HepG2 (cell line): Measurements from ENCODE around the gene JAG1. TPM values are rescaled to one million over a fixed set of nuclear protein-coding genes. Genes with fewer than 3 reads are reported as not detected.
A peak's percentile ranks its signal among the peaks of the same experiment; 100 is the strongest.

Experiments used
- ARNT2 ChIP-seq: sonication (generic); formaldehyde crosslinking; IDR thresholded peaks from 2 replicates; pipeline ENCODE4 v1.8.0; 2022; ENCODE audit warnings: mild to moderate bottlenecking, low read depth, missing genetic modification reagents, moderate library complexity
- BHLHE40 ChIP-seq: IDR thresholded peaks from 2 replicates; pipeline ENCODE4 v1.6.1; 2011; ENCODE audit warnings: low read length, improper control_type of control experiment
- GTF2F1 ChIP-seq: fragments of 150-350 bp; IDR thresholded peaks from 2 replicates; pipeline ENCODE4 v1.6.1; 2014; ENCODE audit warnings: low read length
- HCFC1 ChIP-seq: fragments of 150-350 bp; IDR thresholded peaks from 2 replicates; pipeline ENCODE4 v1.6.1; 2014; ENCODE audit warnings: low read depth, low read length
- HDAC2 ChIP-seq: sonication (generic); formaldehyde crosslinking; IDR thresholded peaks from 2 replicates; pipeline ENCODE4 v1.4.0; 2020; ENCODE audit warnings: missing genetic modification reagents
- KLF12 ChIP-seq: sonication (generic); formaldehyde crosslinking; IDR thresholded peaks from 2 replicates; pipeline ENCODE4 v1.4.0; 2020; ENCODE audit warnings: missing genetic modification reagents, borderline replicate concordance
- MYNN ChIP-seq: sonication (generic); formaldehyde crosslinking; IDR thresholded peaks from 2 replicates; pipeline ENCODE4 v1.4.0; 2020; ENCODE audit warnings: mild to moderate bottlenecking, low read depth, missing genetic modification reagents
- NBN ChIP-seq: fragments of 450-650 bp; conservative IDR thresholded peaks from 2 replicates; pipeline ENCODE4 v1.6.1; 2017
- NFATC3 ChIP-seq: sonication (generic); formaldehyde crosslinking; IDR thresholded peaks from 2 replicates; pipeline ENCODE4 v1.5.1; 2020; ENCODE audit warnings: mild to moderate bottlenecking, missing genetic modification reagents
- NFRKB ChIP-seq: fragments of 450-650 bp; IDR thresholded peaks from 2 replicates; pipeline ENCODE4 v1.6.1; 2017
- POLR2AphosphoS2 ChIP-seq: IDR thresholded peaks from 2 replicates; pipeline ENCODE4 v1.6.1; 2011; ENCODE audit warnings: low read depth, low read length, improper control_type of control experiment
- RARA ChIP-seq: IDR thresholded peaks from 2 replicates; pipeline ENCODE4 v1.6.1; 2016; ENCODE audit warnings: missing genetic modification reagents, missing compliant biosample characterization
- RBM39 ChIP-seq: fragments of 200-400 bp; formaldehyde crosslinking; IDR thresholded peaks from one replicate; pipeline ENCODE4 v1.6.1; 2018; ENCODE audit warnings: antibody characterized with exemption, mild to moderate bottlenecking, low read depth, low read length; ENCODE audit not compliant: poor library complexity, severe bottlenecking
- RCOR2 ChIP-seq: IDR thresholded peaks from 2 replicates; pipeline ENCODE4 v1.6.1; 2016; ENCODE audit warnings: missing biosample characterization, missing genetic modification reagents
- REPIN1 ChIP-seq: sonication (generic); formaldehyde crosslinking; IDR thresholded peaks from 2 replicates; pipeline ENCODE4 v1.8.0; 2022; ENCODE audit warnings: missing genetic modification reagents, low read depth, mild to moderate bottlenecking, borderline replicate concordance
- ZFY ChIP-seq: sonication (generic); formaldehyde crosslinking; IDR thresholded peaks from 2 replicates; pipeline ENCODE4 v1.4.0; 2020; ENCODE audit warnings: missing genetic modification reagents
- ZNF317 ChIP-seq: sonication (generic); formaldehyde crosslinking; IDR thresholded peaks from 2 replicates; pipeline ENCODE4 v1.5.0; 2020; ENCODE audit warnings: mild to moderate bottlenecking, missing genetic modification reagents
- ZNF367 ChIP-seq: sonication (generic); formaldehyde crosslinking; IDR thresholded peaks from 2 replicates; pipeline ENCODE4 v1.4.0; 2020; ENCODE audit warnings: missing genetic modification reagents, borderline replicate concordance
- ZNF496 ChIP-seq: sonication (generic); formaldehyde crosslinking; IDR thresholded peaks from 2 replicates; pipeline ENCODE4 v1.8.1; 2023; ENCODE audit warnings: mild to moderate bottlenecking, moderate library complexity, missing genetic modification reagents; ENCODE audit not compliant: insufficient replicate concordance
- ZNF557 ChIP-seq: sonication (generic); formaldehyde crosslinking; IDR thresholded peaks from 2 replicates; pipeline ENCODE4 v1.4.0; 2020; ENCODE audit warnings: missing genetic modification reagents
- ZNF629 ChIP-seq: sonication (generic); formaldehyde crosslinking; conservative IDR thresholded peaks from 2 replicates; pipeline ENCODE4 v1.5.0; 2020; ENCODE audit warnings: missing genetic modification reagents
- ZNF772 ChIP-seq: sonication (generic); formaldehyde crosslinking; IDR thresholded peaks from 2 replicates; pipeline ENCODE4 v1.5.0; 2020; ENCODE audit warnings: mild to moderate bottlenecking, missing genetic modification reagents
- ZSCAN21 ChIP-seq: sonication (generic); formaldehyde crosslinking; IDR thresholded peaks from 2 replicates; pipeline ENCODE4 v1.8.0; 2022; ENCODE audit warnings: mild to moderate bottlenecking, missing genetic modification reagents, moderate library complexity, borderline replicate concordance
- ZSCAN25 ChIP-seq: sonication (generic); formaldehyde crosslinking; IDR thresholded peaks from 2 replicates; pipeline ENCODE4 v1.8.0; 2022; ENCODE audit warnings: mild to moderate bottlenecking, missing genetic modification reagents
- polyA plus RNA-seq, 8 experiments: library from polyadenylated mRNA; depleted of rRNA in 3 of 8; stranded (reverse) in 7 of 8; unstranded in 1 of 8; fragments of >200 nt; fragmentation: Illumina TruSeq in 4 of 8; extraction: Trizol in 4 of 8; gene quantifications; 2 replicates each; pipeline versions ENCODE4 v1.2.1 to v1.2.3, GENCODE V29; 2011 to 2016; ENCODE audit warnings: low read depth in 4 of 8, missing spikeins in 1 of 8, mixed read lengths in 1 of 8; ENCODE audit not compliant: insufficient read depth in 1 of 8
- total RNA-seq, 5 experiments: library from RNA; depleted of rRNA; stranded (reverse); fragments of >200 nt; fragmentation: Illumina TruSeq; extraction: Trizol; gene quantifications; 2 replicates each; pipeline ENCODE4 v1.2.3, GENCODE V29; 2016; ENCODE audit warnings: low read depth in 1 of 5
- TF ChIP-seq, protein P1 (sequence below): sonication (generic); formaldehyde crosslinking; IDR thresholded peaks from 2 replicates; pipeline ENCODE4 v1.4.0; 2020; ENCODE audit warnings: low read depth, mild to moderate bottlenecking, missing genetic modification reagents
- TF ChIP-seq, protein P2 (sequence below): sonication (generic); formaldehyde crosslinking; IDR thresholded peaks from 2 replicates; pipeline ENCODE4 v1.8.1; 2023; ENCODE audit warnings: mild to moderate bottlenecking, inconsistent platforms, moderate library complexity, missing genetic modification reagents, borderline replicate concordance

Gene JAG1
- total and polyA plus RNA-seq, 2 of the 13 experiments (the other 11 are each of a cell fraction or from before 2014, with no cell fraction given) = 47.1 to 56.3 TPM

DNA sequence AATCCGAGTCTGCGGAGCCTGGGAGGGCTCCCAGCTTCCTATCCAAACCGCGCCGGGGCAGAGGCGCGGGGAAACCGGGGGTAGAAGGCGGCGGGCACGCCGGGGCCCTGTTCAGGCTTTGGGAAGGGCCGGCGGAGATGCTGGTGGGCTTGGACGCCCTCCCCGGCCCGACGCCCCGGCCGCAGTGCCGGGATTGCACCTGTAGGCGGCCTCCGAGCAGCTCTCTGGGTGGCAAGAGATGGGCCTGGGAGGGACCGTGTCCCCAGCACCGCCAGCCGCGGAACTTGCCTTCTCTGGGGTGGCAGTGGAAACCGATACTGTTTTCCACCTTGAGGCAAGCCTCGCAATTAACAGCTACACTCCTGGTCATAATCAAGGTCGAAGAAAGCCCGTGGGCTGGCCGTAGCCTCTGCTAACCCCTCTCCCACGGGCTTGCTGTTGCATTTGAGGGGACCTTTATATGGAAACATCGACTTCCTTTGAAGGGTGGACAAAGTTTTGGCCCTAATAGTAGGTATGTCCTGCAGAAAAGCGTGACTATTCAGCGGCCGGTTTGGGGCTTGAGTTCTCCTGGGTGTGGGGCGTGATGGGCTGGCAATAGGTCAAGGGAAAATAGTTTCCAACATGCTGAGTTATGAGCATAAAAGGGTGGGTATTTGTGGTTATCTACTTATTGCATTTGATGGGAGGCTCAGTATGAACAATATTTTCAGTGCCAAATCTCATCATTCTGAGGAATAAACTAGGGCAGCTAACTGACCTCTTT lies 1.1 kb upstream of the JAG1 start (continued):
- TF ChIP-seq ZNF772 (0 out of 2 replicates have a peak, but pooled peaks have one; percentile 55), ZSCAN21 (CRISPR knock-in tag) (peak; percentile 100), ZNF629 (0 out of 2 replicates have a peak, but pooled peaks have one; percentile 18), MYNN (CRISPR knock-in tag) (no peak), GTF2F1 (0 out of 2 replicates have a peak, but pooled peaks have one; percentile 36), ZNF317 (CRISPR knock-in tag) (peak; percentile 87), ZSCAN25 (CRISPR knock-in tag) (peak; percentile 55; the same call in 1 of the 2 replicates), RCOR2 (CRISPR knock-in tag) (peak; percentile 62; the same call in 1 of the 2 replicates), POLR2AphosphoS2 (peak; percentile 50; the same call in 1 of the 2 replicates), ZNF496 (no peak), ARNT2 (CRISPR knock-in tag) (no peak), NBN (no peak), BHLHE40 (no peak), HDAC2 (CRISPR knock-in tag) (peak; percentile 66), ZNF367 (CRISPR knock-in tag) (0 out of 2 replicates have a peak, but pooled peaks have one; percentile 2), NFATC3 (CRISPR knock-in tag) (no peak), ZFY (CRISPR knock-in tag) (peak; percentile 55; the same call in 1 of the 2 replicates), RBM39 (peak; percentile 86), REPIN1 (peak; percentile 85; the same call in 1 of the 2 replicates), HCFC1 (no peak), ZNF557 (peak; percentile 56; the same call in 1 of the 2 replicates), RARA (CRISPR knock-in tag) (0 out of 2 replicates have a peak, but pooled peaks have one; percentile 38), NFRKB (no peak), KLF12 (CRISPR knock-in tag) (no peak)
- TF ChIP-seq, protein P1, sequence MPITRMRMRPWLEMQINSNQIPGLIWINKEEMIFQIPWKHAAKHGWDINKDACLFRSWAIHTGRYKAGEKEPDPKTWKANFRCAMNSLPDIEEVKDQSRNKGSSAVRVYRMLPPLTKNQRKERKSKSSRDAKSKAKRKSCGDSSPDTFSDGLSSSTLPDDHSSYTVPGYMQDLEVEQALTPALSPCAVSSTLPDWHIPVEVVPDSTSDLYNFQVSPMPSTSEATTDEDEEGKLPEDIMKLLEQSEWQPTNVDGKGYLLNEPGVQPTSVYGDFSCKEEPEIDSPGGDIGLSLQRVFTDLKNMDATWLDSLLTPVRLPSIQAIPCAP (CRISPR knock-in tag) = no peak
- TF ChIP-seq, protein P2, sequence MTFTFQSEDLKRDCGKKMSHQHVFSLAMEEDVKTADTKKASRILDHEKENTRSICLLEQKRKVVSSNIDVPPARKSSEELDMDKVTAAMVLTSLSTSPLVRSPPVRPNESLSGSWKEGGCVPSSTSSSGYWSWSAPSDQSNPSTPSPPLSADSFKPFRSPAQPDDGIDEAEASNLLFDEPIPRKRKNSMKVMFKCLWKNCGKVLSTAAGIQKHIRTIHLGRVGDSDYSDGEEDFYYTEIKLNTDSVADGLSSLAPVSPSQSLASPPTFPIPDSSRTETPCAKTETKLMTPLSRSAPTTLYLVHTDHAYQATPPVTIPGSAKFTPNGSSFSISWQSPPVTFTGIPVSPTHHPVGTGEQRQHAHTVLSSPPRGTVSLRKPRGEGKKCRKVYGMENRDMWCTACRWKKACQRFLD (CRISPR knock-in tag) = 0 out of 2 replicates have a peak, but pooled peaks have one; percentile 31
